AG09309 (cell line): ENCODE measurements around the gene ACTA2.
A peak's percentile ranks its signal among the peaks of the same experiment; 100 is the strongest.

Source experiments
- DNase-seq: peaks from one replicate; pipeline ENCODE4 v3.0.0-alpha.2; 2010; ENCODE audit warnings: low read depth
- H3K4me3 ChIP-seq: 2 replicates; pipeline ENCODE4 v1.5.1; 2011; ENCODE audit warnings: mild to moderate bottlenecking, low read depth, low read length, moderate library complexity; ENCODE audit not compliant: control insufficient read depth
- TF ChIP-seq, protein P1 (sequence below): IDR thresholded peaks from 2 replicates; pipeline ENCODE4 v1.5.1; 2011; ENCODE audit warnings: mild to moderate bottlenecking, low read depth, low read length, inconsistent platforms; ENCODE audit not compliant: insufficient read depth, control insufficient read depth; ENCODE audit errors: missing control alignments

Gene ACTA2

DNA sequence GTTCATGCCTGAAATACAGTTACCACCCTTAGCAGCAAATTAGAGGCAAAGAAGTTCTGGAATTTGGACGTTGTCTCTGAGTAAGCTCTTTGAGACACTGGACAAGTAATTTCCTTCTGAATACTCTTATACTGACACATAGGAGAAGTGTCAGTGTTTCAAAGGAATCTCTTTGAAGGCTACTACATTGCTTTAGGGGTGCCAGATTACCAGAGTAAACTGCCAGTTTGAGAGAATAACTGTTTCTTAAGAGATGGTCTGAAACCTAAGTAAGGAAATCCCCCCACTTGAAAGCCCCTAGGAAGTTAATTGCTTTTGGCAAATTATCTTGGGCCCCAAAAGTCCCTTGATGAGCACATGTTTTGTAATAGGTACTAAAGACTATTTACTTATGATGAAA lies 41.4 kb upstream of the ACTA2 start:
- no peak overlapping the region for H3K4me3 ChIP-seq
- TF ChIP-seq, protein P1, sequence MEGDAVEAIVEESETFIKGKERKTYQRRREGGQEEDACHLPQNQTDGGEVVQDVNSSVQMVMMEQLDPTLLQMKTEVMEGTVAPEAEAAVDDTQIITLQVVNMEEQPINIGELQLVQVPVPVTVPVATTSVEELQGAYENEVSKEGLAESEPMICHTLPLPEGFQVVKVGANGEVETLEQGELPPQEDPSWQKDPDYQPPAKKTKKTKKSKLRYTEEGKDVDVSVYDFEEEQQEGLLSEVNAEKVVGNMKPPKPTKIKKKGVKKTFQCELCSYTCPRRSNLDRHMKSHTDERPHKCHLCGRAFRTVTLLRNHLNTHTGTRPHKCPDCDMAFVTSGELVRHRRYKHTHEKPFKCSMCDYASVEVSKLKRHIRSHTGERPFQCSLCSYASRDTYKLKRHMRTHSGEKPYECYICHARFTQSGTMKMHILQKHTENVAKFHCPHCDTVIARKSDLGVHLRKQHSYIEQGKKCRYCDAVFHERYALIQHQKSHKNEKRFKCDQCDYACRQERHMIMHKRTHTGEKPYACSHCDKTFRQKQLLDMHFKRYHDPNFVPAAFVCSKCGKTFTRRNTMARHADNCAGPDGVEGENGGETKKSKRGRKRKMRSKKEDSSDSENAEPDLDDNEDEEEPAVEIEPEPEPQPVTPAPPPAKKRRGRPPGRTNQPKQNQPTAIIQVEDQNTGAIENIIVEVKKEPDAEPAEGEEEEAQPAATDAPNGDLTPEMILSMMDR = no peak

DNA sequence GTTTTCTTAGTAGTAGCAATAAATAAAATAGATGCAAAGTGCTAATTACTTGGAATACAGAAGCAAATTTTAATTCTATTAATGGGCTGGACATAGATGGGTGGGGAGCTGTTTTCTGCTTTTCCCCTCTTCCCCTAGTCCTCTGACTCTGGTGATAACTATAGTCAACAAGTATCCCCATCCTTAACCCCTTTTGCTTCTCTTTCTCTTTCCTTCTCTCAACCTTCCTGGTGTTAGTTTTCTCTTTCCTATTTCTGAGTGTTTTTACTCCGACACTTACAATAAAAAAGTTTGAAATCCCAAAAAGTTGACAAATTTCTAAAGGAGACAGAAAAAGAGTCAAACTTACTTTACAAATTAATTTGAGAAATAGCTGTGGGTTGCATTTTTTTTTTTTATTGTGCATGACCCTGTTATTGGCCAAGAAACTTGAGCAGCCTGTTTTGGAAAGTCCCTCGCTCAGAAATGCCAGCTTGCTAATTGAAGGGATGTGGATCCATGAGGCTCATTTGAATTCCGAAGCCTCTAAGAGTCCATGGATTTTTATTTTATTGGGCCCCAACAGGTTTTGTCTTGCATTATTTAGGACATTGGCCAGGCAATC lies 40.5 kb upstream of the ACTA2 start:
- DNase-seq = no peak
- H3K4me3 ChIP-seq = peak overlapping the region; percentile 92
- TF ChIP-seq, protein P1 = no peak

More for the DNA sequence above, 41.4 kb upstream of the ACTA2 start:
- DNase-seq = no peak

DNA sequence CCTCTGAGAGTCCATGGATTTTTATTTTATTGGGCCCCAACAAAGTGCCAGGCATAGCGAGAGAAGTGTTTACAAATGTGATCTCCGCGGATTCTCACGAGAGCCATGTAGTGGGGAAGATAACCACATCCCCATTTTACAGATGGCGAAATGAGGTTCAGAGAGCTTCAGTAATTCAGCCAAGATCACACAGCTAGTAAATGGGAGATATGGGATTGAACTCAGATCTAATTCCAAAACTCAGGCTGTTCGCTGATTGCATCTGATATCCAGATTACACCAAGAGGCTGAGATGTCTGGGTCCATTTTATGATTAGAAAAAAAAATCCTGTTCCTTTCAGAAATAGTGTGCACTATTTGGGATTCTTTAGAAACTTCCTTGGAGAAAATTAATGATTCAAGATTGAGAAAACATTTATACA lies 39.3 kb upstream of the ACTA2 start:
- peak overlapping the region; percentile 92 for H3K4me3 ChIP-seq
- TF ChIP-seq, protein P1 = no peak
- DNase-seq = no peak

DNA sequence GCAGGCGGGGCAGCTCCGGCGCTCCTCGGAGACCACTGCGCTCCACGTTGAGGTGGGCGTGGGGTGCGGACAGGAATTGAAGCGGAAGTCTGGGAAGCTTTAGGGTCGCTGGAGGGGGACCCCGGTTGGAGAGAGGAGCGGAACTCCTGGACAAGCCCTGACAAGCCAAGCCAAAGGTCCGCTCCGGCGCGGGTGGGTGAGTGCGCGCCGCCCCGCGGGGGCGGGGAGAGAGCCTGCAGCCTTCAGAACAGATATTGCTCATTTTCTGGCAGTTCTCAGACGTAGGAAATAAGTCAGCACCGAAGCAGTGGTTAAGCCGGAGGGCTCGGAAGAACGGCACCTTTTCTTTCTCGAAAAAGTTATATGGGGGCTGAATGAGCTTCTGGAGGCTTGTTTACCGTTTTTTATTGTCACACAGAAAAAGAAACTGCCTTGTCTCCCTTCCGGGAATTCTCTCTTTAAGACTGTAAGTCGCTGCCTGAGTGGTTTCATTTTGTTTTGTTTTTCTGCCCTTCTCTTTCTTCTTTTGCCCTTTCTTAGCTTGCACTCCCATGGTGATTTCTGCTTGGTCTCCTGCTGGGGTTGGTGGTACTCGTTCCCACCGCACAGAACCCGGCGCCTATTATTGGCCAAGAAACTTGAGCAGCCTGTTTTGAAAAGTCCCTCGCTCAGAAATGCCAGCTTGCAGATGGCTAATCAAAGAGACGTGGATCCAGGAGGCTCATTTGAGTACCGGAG lies 38.8 kb upstream of the ACTA2 start:
- H3K4me3 ChIP-seq = peak overlapping the region; percentile 92
- no peak for DNase-seq
- TF ChIP-seq, protein P1 = no peak

DNA sequence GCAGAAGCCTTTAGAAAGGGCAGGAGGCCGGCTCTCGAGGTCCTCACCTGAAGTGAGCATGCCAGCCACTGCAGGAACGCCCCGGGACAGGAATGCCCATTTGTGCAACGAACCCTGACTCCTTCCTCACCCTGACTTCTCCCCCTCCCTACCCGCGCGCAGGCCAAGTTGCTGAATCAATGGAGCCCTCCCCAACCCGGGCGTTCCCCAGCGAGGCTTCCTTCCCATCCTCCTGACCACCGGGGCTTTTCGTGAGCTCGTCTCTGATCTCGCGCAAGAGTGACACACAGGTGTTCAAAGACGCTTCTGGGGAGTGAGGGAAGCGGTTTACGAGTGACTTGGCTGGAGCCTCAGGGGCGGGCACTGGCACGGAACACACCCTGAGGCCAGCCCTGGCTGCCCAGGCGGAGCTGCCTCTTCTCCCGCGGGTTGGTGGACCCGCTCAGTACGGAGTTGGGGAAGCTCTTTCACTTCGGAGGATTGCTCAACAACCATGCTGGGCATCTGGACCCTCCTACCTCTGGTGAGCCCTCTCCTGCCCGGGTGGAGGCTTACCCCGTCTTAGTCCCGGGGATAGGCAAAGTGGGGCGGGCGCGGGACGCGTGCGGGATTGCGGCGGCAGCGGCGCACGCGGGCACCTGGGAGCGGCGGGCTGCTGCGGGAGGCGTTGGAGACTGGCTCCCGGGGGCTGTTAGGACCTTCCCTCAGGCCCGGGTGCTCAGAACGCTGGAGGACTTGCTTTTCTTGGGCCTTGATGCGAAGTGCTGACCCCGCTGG lies 38.0 kb upstream of the ACTA2 start, which contains the start of gene FAS:
Gene FAS, plus strand, starts transcription at position 415 of the 777 bp plus-strand sequence. Its CDS starts 79 bp downstream, at position 494.
- TF ChIP-seq, protein P1 = no peak
- peak within 1 kb of the TSS; percentile 92 for H3K4me3 ChIP-seq
- no peak for DNase-seq

DNA sequence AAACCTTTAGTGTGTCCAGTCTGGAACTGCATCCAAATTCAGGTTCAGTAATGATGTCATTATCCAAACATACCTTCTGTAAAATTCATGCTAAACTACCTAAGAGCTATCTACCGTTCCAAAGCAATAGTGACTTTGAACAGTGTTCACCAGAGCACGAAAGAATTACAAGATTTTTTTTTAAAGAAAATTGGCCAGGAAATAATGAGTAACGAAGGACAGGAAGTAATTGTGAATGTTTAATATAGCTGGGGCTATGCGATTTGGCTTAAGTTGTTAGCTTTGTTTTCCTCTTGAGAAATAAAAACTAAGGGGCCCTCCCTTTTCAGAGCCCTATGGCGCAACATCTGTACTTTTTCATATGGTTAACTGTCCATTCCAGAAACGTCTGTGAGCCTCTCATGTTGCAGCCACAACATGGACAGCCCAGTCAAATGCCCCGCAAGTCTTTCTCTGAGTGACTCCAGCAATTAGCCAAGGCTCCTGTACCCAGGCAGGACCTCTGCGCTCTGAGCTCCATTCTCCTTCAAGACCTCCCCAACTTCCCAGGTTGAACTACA lies 37.3 kb upstream of the ACTA2 start:
- peak; percentile 82 for DNase-seq
- H3K4me3 ChIP-seq = peak overlapping the region; percentile 92
- TF ChIP-seq, protein P1 = no peak
